BE2C (cell line): ENCODE measurements around the gene TRIM2.

Experiments
- DNase-seq: peaks from one replicate; pipeline ENCODE4 v3.0.0-alpha.2; 2020
- H3K27me3 ChIP-seq: fragments of 250-450 bp; sonication (Bioruptor Pico); 2 replicates; pipeline ENCODE4 v1.5.1; 2020; ENCODE audit warnings: mild to moderate bottlenecking
- H3K36me3 ChIP-seq: fragments of 250-450 bp; sonication (Bioruptor Pico); 2 replicates; pipeline ENCODE4 v1.5.1; 2020; ENCODE audit warnings: mild to moderate bottlenecking
- H3K4me1 ChIP-seq: fragments of 250-450 bp; sonication (Bioruptor Pico); 2 replicates; pipeline ENCODE4 v1.5.1; 2020
- H3K4me3 ChIP-seq: 2 replicates; pipeline ENCODE4 v1.5.1; 2011; ENCODE audit warnings: low read depth, low read length
- H3K9me3 ChIP-seq: fragments of 250-450 bp; sonication (Bioruptor Pico); 2 replicates; pipeline ENCODE4 v1.5.1; 2020
- CTCF ChIP-seq: IDR thresholded peaks from 2 replicates; pipeline ENCODE4 v1.5.1; 2012; ENCODE audit warnings: mild to moderate bottlenecking, low read depth, low read length

Gene TRIM2

DNA sequence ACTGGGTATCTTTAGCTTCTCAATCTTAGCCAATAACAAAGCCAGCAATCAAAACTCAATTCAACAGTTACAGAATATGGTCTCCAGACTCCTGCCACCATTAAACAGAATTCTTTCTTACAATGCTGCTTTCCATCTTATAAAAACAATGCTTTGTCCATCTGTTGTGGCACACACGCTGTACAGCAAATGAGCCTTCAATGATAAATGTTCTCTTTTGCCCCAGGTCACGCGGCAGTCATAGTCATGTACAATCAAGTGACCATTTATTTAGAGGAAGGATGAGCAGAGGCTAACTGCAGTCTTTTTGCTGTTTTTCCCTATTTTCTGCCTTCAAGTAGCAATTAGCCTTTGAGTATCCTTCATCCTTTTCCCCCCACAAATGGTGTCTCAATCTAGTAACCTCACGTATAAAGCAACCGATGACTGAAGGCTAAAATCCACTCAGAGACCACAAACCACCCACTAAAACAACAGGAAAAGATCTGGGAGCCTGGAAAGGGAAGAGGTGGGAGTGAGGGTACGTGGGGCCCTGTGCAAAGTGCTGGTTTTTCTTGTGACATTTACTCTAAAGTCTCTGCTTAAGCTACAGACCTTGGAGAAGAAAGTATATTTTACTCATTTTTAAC is 24.4 kb downstream of the TRIM2 start:
- TF ChIP-seq CTCF, result no peak
- H3K9me3 ChIP-seq, result no peaks in the 10 kb centered on the region
- H3K36me3 ChIP-seq, result no peaks in the 10 kb centered on the region
- DNase-seq, result no peak
- peaks cover 2% of the 10 kb centered on the region; the same call in 1 of the 2 replicates for H3K4me1 ChIP-seq
- no peaks in the 10 kb centered on the region for H3K27me3 ChIP-seq
- H3K4me3 ChIP-seq, result no peak overlapping the region

DNA sequence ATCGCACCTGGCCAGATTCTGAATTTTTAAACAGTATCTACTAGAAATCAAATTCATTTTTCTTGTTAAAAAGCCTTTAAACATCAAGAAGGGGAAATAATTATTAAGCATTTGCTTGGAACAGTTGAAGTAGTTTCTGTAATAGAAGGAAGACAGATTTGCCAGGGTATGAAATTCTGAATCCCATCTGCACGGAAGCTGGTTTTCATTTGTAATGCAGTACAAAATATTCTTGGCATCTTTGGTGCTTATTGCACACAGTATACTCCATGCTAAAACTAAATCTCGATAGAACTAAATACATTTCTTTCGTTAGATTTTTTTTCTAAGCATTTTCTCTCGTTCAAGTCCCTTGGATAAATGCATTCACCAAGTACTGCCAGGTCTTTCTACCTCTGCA is 25.3 kb downstream of the TRIM2 start:
- H3K27me3 ChIP-seq, result no peaks in the 10 kb centered on the region
- peaks cover 2% of the 10 kb centered on the region; the same call in 1 of the 2 replicates for H3K4me1 ChIP-seq
- H3K4me3 ChIP-seq, result no peak overlapping the region
- H3K36me3 ChIP-seq, result no peaks in the 10 kb centered on the region
- H3K9me3 ChIP-seq, result no peaks in the 10 kb centered on the region
- TF ChIP-seq CTCF, result no peak
- no peak for DNase-seq

GRCh38 chr4:153232768-153233167 is 28.5 kb downstream of the TRIM2 start:
- peak; percentile 66 for TF ChIP-seq CTCF
- Histone ChIP-seq H3K9me3 (no peaks in the 10 kb centered on the region), H3K36me3 (no peaks in the 10 kb centered on the region; the same call in 1 of the 2 replicates), H3K4me3 (no peak overlapping the region), H3K27me3 (no peaks in the 10 kb centered on the region), H3K4me1 (peaks cover 2% of the 10 kb centered on the region; the same call in 1 of the 2 replicates)
- DNase-seq, result peak; percentile 57

DNA sequence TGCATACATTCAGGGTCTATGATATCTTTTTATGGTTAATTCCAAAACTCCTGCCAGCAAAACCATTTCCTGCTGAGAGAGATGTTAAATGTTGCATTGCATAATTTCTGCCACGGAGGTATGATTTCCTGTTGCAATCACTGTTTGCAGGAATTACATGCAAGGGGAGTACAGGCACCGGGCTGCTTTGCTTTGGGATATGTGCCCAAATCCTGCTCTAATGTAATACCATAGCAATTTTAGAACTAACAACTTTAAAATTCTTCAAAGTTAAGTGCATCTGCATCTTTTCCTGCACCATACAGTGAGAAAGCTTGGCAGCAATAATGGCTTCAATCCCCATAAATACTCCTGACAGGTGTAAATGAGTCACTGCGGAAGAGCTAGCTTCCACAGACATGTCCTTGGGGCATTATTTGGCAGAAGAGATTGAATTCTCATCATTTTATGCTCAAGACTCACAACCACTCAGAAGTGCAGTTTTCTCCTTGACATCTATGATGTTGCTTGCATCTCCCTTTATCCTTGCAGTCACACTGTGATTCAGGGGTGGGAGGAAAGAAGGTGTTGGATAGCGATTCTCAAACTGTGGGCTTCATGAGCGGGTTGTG is 29.6 kb downstream of the TRIM2 start:
- peaks cover 4% of the 10 kb centered on the region for H3K36me3 ChIP-seq
- no peak overlapping the region for H3K4me3 ChIP-seq
- no peak for TF ChIP-seq CTCF
- H3K27me3 ChIP-seq, result no peaks in the 10 kb centered on the region
- no peak for DNase-seq
- H3K9me3 ChIP-seq, result no peaks in the 10 kb centered on the region
- peaks cover 2% of the 10 kb centered on the region; the same call in 1 of the 2 replicates for H3K4me1 ChIP-seq

GRCh38 chr4:153234885-153235284 is 30.6 kb downstream of the TRIM2 start:
- peaks cover 4% of the 10 kb centered on the region for H3K36me3 ChIP-seq
- no peak overlapping the region for H3K4me3 ChIP-seq
- no peaks in the 10 kb centered on the region for H3K27me3 ChIP-seq
- DNase-seq, result no peak
- peaks cover 2% of the 10 kb centered on the region; the same call in 1 of the 2 replicates for H3K4me1 ChIP-seq
- no peaks in the 10 kb centered on the region for H3K9me3 ChIP-seq
- TF ChIP-seq CTCF, result no peak

GRCh38 chr4:153238135-153238919 is 34.1 kb downstream of the TRIM2 start:
- no peak for TF ChIP-seq CTCF
- DNase-seq, result no peak
- Histone ChIP-seq H3K36me3 (peaks cover 4% of the 10 kb centered on the region), H3K4me1 (no peaks in the 10 kb centered on the region; the same call in 1 of the 2 replicates), H3K9me3 (no peaks in the 10 kb centered on the region), H3K4me3 (no peak overlapping the region), H3K27me3 (no peaks in the 10 kb centered on the region)
